ENCODE measurements around the gene RBL2. TPM values are rescaled to one million over a fixed set of nuclear protein-coding genes. Genes with fewer than 3 reads are reported as not detected.

The RBL2 gene
- total RNA-seq, 1 experiment from 2014 or later = 14.2 TPM

- no peak overlapping the region for H3K4me2 ChIP-seq (ENCODE audit: low read length)
- H3K9me2 ChIP-seq (replicated peaks; ENCODE audit: low read length) = no peaks in the 10 kb centered on the region
- no peaks in the 10 kb centered on the region for H3K79me2 ChIP-seq (ENCODE audit: low read length)
- H3K4me1 ChIP-seq (ENCODE audit: insufficient read depth, low read length) = peaks cover 11% of the 10 kb centered on the region
- no peaks in the 10 kb centered on the region for H3F3A ChIP-seq (ENCODE audit: low read length, unreplicated experiment)
- H3K9ac ChIP-seq (ENCODE audit: low read length) = no peak overlapping the region
- H3K4me3 ChIP-seq (ENCODE audit: low read length) = no peak overlapping the region
- TF ChIP-seq EZH2 (IDR thresholded peaks at IDR 0.05; ENCODE audit: low read length, unreplicated experiment) (no peak), CTCF (conservative IDR thresholded peaks at IDR 0.05; ENCODE audit: low read depth, low read length) (no peak), EZH2phosphoT487 (IDR thresholded peaks at IDR 0.05; ENCODE audit: borderline replicate concordance, low read length) (no peak)
- DNase-seq (no peak), ATAC-seq (no peak)
- BruUV-seq (replicated peaks) = no TSS peak
- no peaks in the 10 kb centered on the region for H4K20me1 ChIP-seq (ENCODE audit: low read length)
- ChIA-PET CTCF (no interaction called here), POLR2A (ENCODE audit: unreplicated experiment) (interaction anchor here (0.6 to 0.8 kb wide), 2 partner anchors 259 to 332 kb away, joined by 3 read pairs; no protein-coding TSS in a partner anchor)
- intact Hi-C loops (cut with micrococcal nuclease) = no loop called here
- no peaks in the 10 kb centered on the region for H3K27me3 ChIP-seq (ENCODE audit: low read length)
- H3K27ac ChIP-seq (ENCODE audit: low read length) = no peak overlapping the region
- no peak overlapping the region for H2AFZ ChIP-seq (ENCODE audit: low read length)
- H3K36me3 ChIP-seq (ENCODE audit: low read depth, low read length) = no peaks in the 10 kb centered on the region
- no peaks in the 10 kb centered on the region for H3K9me3 ChIP-seq (ENCODE audit: low read length)
Measured at GRCh38 chr16:53515811-53516210, 81.5 kb downstream of the RBL2 start.

GRCh38 chr16:53517851-53518250 lies 83.6 kb downstream of the RBL2 start:
- no peak for DNase-seq
- intact Hi-C loops (cut with micrococcal nuclease) = no loop called here
- Histone ChIP-seq H3F3A (ENCODE audit: low read length, unreplicated experiment) (no peaks in the 10 kb centered on the region), H3K9me2 (replicated peaks; ENCODE audit: low read length) (no peaks in the 10 kb centered on the region), H3K27ac (ENCODE audit: low read length) (no peak overlapping the region), H3K27me3 (ENCODE audit: low read length) (no peaks in the 10 kb centered on the region), H3K36me3 (ENCODE audit: low read depth, low read length) (no peaks in the 10 kb centered on the region), H3K4me3 (ENCODE audit: low read length) (no peak overlapping the region), H3K9me3 (ENCODE audit: low read length) (no peaks in the 10 kb centered on the region), H4K20me1 (ENCODE audit: low read length) (no peaks in the 10 kb centered on the region), H3K4me1 (ENCODE audit: insufficient read depth, low read length) (no peaks in the 10 kb centered on the region), H3K4me2 (ENCODE audit: low read length) (no peak overlapping the region), H3K79me2 (ENCODE audit: low read length) (no peaks in the 10 kb centered on the region), H2AFZ (ENCODE audit: low read length) (no peak overlapping the region), H3K9ac (ENCODE audit: low read length) (no peak overlapping the region)
- POLR2A ChIA-PET (ENCODE audit: unreplicated experiment) = no interaction called here
- CTCF ChIA-PET = no interaction called here
- no TSS peak for BruUV-seq (replicated peaks)
- no peak for TF ChIP-seq CTCF (conservative IDR thresholded peaks at IDR 0.05; ENCODE audit: low read depth, low read length)
- TF ChIP-seq EZH2 (IDR thresholded peaks at IDR 0.05; ENCODE audit: low read length, unreplicated experiment) = no peak
- no peak for TF ChIP-seq EZH2phosphoT487 (IDR thresholded peaks at IDR 0.05; ENCODE audit: borderline replicate concordance, low read length)
- ATAC-seq = no peak

GRCh38 chr16:53518550-53519416 lies 84.5 kb downstream of the RBL2 start:
- POLR2A ChIA-PET (ENCODE audit: unreplicated experiment) = no interaction called here
- H3K9me3 ChIP-seq (ENCODE audit: low read length) = no peaks in the 10 kb centered on the region
- H3K4me3 ChIP-seq (ENCODE audit: low read length) = no peak overlapping the region
- TF ChIP-seq EZH2phosphoT487 (IDR thresholded peaks at IDR 0.05; ENCODE audit: borderline replicate concordance, low read length) (no peak), CTCF (conservative IDR thresholded peaks at IDR 0.05; ENCODE audit: low read depth, low read length) (no peak), EZH2 (IDR thresholded peaks at IDR 0.05; ENCODE audit: low read length, unreplicated experiment) (no peak)
- H3F3A ChIP-seq (ENCODE audit: low read length, unreplicated experiment) = no peaks in the 10 kb centered on the region
- no peaks in the 10 kb centered on the region for H3K79me2 ChIP-seq (ENCODE audit: low read length)
- no peaks in the 10 kb centered on the region for H3K9me2 ChIP-seq (replicated peaks; ENCODE audit: low read length)
- CTCF ChIA-PET = no interaction called here
- H4K20me1 ChIP-seq (ENCODE audit: low read length) = no peaks in the 10 kb centered on the region
- H3K27me3 ChIP-seq (ENCODE audit: low read length) = no peaks in the 10 kb centered on the region
- H3K4me2 ChIP-seq (ENCODE audit: low read length) = no peak overlapping the region
- H3K27ac ChIP-seq (ENCODE audit: low read length) = no peak overlapping the region
- no peak overlapping the region for H3K9ac ChIP-seq (ENCODE audit: low read length)
- H3K4me1 ChIP-seq (ENCODE audit: insufficient read depth, low read length) = no peaks in the 10 kb centered on the region
- intact Hi-C loops (cut with micrococcal nuclease) = no loop called here
- no peaks in the 10 kb centered on the region for H3K36me3 ChIP-seq (ENCODE audit: low read depth, low read length)
- no TSS peak for BruUV-seq (replicated peaks)
- DNase-seq = no peak
- H2AFZ ChIP-seq (ENCODE audit: low read length) = no peak overlapping the region
- no peak for ATAC-seq
